KMS-11 (cell line): ENCODE measurements around the gene PON3.

Source experiments
- H2AFZ ChIP-seq: fragments of 200-600 bp; sonication (generic); 2 replicates; pipeline ENCODE4 v1.6.1; 2016; ENCODE audit warnings: antibody characterized with exemption, mixed run types, low read depth
- H3K27ac ChIP-seq: fragments of 200-600 bp; sonication (generic); 2 replicates; pipeline ENCODE4 v1.6.1; 2016; ENCODE audit warnings: mild to moderate bottlenecking, mixed run types
- H3K27me3 ChIP-seq: fragments of 200-600 bp; sonication (generic); 2 replicates; pipeline ENCODE4 v1.6.1; 2017; ENCODE audit warnings: mild to moderate bottlenecking, low read depth, mixed run types, moderate library complexity; ENCODE audit not compliant: insufficient read depth
- H3K36me3 ChIP-seq: fragments of 200-600 bp; sonication (generic); 2 replicates; pipeline ENCODE4 v1.6.1; 2017; ENCODE audit warnings: mild to moderate bottlenecking, mixed run types; ENCODE audit not compliant: insufficient read depth
- H3K4me1 ChIP-seq: fragments of 200-600 bp; sonication (generic); 2 replicates; pipeline ENCODE4 v1.6.1; 2016; ENCODE audit warnings: mild to moderate bottlenecking, low read depth, mixed run types; ENCODE audit not compliant: poor library complexity, severe bottlenecking
- H3K4me2 ChIP-seq: fragments of 200-600 bp; sonication (generic); 2 replicates; pipeline ENCODE4 v1.7.0; 2016; ENCODE audit warnings: mild to moderate bottlenecking, mixed run types
- H3K4me3 ChIP-seq: fragments of 200-600 bp; sonication (generic); IDR thresholded peaks from 2 replicates; pipeline ENCODE4 v1.6.1; 2017; ENCODE audit warnings: low read depth, low read length, mixed read lengths; ENCODE audit not compliant: insufficient read depth
- H3K79me2 ChIP-seq: fragments of 200-600 bp; sonication (generic); 2 replicates; pipeline ENCODE4 v1.6.1; 2016; ENCODE audit warnings: low read depth, mixed run types; ENCODE audit not compliant: insufficient read depth
- H3K9ac ChIP-seq: fragments of 200-600 bp; sonication (generic); 2 replicates; pipeline ENCODE4 v1.6.1; 2016; ENCODE audit warnings: mild to moderate bottlenecking, mixed run types
- H4K20me1 ChIP-seq: fragments of 200-600 bp; sonication (generic); 2 replicates; pipeline ENCODE4 v1.6.1; 2016; ENCODE audit warnings: mild to moderate bottlenecking, mixed run types; ENCODE audit not compliant: insufficient read depth
- TF ChIP-seq, protein P1 (sequence below): fragments of 200-600 bp; sonication (generic); conservative IDR thresholded peaks from 2 replicates; pipeline ENCODE4 v1.6.1; 2017; ENCODE audit warnings: low read depth, mild to moderate bottlenecking, antibody characterized with exemption, low read length, moderate library complexity, mixed read lengths

The PON3 gene

DNA sequence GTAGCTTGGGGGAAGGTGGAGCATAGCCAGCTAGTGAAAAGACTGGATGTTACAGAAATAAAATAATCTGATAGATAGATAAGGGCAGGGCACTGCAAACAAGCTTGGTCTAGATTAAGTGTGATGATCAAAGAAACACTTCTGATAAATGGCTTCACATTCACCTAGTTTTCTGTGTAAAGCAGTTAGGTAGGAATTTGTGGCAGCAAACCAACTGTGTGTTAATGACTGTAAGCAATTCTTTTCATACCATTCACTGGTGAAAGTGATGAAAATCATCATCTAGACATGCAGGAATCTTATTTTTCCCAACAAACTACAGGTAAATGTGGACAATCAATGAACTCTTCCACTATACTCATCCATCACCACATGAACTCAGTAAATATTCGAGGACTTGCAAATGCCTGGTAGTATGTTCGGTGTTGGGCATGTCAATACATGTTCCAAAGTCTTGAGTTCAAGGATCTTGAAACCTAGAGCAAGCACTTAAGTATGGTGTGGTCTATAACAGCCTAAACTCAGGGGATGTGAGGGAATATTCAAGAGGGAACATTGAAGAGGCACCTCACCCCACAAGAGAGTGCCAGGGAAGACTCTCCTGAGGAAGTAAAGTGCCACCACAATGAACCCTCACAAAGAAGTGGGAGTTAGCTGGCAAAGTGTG, 20.5 kb downstream of the PON3 start:
- Histone ChIP-seq H3K27me3 (no peaks in the 10 kb centered on the region), H3K9ac (no peak overlapping the region), H3K4me2 (no peak overlapping the region), H3K36me3 (no peaks in the 10 kb centered on the region), H3K27ac (no peak overlapping the region), H3K4me3 (no peak overlapping the region), H4K20me1 (no peaks in the 10 kb centered on the region), H2AFZ (no peak overlapping the region), H3K4me1 (no peaks in the 10 kb centered on the region), H3K79me2 (no peaks in the 10 kb centered on the region)
- TF ChIP-seq, protein P1, sequence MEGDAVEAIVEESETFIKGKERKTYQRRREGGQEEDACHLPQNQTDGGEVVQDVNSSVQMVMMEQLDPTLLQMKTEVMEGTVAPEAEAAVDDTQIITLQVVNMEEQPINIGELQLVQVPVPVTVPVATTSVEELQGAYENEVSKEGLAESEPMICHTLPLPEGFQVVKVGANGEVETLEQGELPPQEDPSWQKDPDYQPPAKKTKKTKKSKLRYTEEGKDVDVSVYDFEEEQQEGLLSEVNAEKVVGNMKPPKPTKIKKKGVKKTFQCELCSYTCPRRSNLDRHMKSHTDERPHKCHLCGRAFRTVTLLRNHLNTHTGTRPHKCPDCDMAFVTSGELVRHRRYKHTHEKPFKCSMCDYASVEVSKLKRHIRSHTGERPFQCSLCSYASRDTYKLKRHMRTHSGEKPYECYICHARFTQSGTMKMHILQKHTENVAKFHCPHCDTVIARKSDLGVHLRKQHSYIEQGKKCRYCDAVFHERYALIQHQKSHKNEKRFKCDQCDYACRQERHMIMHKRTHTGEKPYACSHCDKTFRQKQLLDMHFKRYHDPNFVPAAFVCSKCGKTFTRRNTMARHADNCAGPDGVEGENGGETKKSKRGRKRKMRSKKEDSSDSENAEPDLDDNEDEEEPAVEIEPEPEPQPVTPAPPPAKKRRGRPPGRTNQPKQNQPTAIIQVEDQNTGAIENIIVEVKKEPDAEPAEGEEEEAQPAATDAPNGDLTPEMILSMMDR = no peak

DNA sequence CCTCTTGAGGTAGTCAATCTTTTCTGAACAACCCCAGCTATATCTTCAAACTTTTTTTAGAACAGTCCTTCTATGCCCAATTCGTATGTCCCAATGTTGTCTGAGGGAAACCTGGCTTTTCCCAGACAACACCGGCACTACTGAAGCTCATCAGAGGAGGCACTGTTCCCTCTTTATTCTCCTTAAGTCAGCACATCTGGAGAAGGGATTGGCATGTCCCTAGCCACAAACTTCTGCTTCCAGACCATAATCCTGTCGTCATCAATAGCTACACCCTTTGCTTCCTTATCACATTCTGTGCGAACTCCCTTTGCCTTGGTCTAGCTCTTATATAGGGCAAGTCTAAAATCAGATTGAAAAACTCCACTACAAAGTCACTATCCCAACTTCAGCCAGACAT, 22.9 kb downstream of the PON3 start:
- Histone ChIP-seq H3K36me3 (no peaks in the 10 kb centered on the region), H2AFZ (no peak overlapping the region), H3K27me3 (no peaks in the 10 kb centered on the region), H3K4me1 (no peaks in the 10 kb centered on the region), H3K9ac (no peak overlapping the region), H4K20me1 (no peaks in the 10 kb centered on the region), H3K79me2 (no peaks in the 10 kb centered on the region), H3K4me2 (no peak overlapping the region), H3K27ac (no peak overlapping the region), H3K4me3 (no peak overlapping the region)
- TF ChIP-seq, protein P1 = no peak

DNA sequence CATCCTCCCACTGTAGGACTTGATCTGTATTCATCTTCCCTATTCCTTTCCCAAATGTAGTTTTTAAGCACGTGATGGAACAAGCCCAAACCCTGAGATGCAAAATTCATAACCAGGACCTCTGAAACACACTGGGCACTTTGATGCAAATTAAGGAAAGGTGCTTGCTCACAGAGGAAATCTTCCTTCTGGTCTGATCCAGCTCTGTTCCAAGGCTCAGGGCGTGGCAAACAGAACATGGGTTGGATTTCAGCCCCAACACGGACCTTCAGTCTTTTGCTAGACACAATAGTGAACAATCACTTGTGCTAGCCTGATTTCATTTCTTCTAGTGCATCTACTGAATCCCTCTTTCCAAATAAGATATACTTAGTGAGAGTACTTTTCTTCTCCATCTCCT, 27.9 kb downstream of the PON3 start:
- no peaks in the 10 kb centered on the region for H3K79me2 ChIP-seq

GRCh38 chr7:95367606-95368005, 28.6 kb downstream of the PON3 start:
- Histone ChIP-seq H3K4me2 (no peak overlapping the region), H3K4me3 (no peak overlapping the region), H4K20me1 (no peaks in the 10 kb centered on the region), H3K36me3 (no peaks in the 10 kb centered on the region), H3K79me2 (no peaks in the 10 kb centered on the region), H3K27ac (no peak overlapping the region), H3K9ac (no peak overlapping the region), H3K4me1 (no peaks in the 10 kb centered on the region), H3K27me3 (no peaks in the 10 kb centered on the region), H2AFZ (no peak overlapping the region)
- TF ChIP-seq, protein P1 = no peak

More for the DNA sequence above, 27.9 kb downstream of the PON3 start:
- Histone ChIP-seq H3K36me3 (no peaks in the 10 kb centered on the region), H3K4me3 (no peak overlapping the region), H3K9ac (no peak overlapping the region), H4K20me1 (no peaks in the 10 kb centered on the region), H3K27me3 (no peaks in the 10 kb centered on the region), H3K27ac (no peak overlapping the region), H3K4me1 (no peaks in the 10 kb centered on the region), H2AFZ (no peak overlapping the region), H3K4me2 (no peak overlapping the region)
- TF ChIP-seq, protein P1 = no peak
